ENCODE results near the gene EIF4B. TPM values are rescaled to one million over a fixed set of nuclear protein-coding genes. Genes with fewer than 3 reads are reported as not detected.
A peak's percentile ranks its signal among the peaks of the same experiment; 100 is the strongest.

Gene EIF4B
- total RNA-seq, 2 experiments from 2014 or later: 704 to 720 TPM

DNA sequence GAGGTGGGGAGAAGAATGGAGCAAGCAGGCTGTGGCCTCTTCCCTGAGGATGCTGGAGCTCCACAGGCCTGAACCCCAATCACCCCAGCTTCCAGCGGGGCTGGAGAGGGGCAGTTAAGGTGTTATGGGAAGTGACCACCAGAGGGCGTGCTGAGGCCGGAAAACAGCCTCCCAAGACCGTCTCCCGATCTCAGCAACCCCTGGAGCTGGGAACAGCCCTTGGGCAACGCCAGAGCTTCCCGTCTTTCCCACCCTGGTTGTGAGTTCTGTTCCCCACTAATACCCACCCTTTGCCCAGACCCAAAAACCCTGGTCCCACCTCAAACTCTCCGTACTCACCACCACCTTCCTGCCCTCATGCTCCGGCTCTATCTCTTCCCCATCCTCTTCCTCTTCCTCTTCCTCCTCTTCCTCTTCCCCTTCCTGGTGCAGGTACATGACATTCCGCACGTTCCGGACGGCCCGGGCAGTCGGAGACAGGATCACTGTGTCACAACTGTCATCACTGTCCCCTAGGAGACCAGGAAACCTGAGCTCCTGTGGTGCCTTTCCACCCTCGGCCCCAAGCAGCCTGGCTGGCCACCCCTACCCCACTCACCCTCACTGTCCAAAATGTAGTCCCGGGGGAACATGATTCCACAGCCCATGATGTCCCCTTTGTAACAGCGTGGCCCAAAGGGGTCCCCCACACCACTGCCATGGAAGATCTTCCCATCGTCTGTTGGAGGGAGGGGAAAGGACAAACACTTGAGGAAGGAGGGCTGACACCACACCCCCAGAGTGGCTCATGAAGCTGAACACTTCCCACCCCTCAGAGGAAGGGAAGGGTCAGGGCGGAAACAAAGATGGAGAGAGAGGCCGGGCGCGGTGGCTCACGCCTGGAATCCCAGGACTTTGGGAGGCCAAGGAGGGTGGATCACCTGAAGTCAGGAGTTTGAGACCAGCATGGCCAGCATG, 60.0 kb downstream of the EIF4B start:
- H3K4me3 Mint-ChIP-seq: no peak overlapping the region
- peaks cover 18% of the 10 kb centered on the region for H3K36me3 Mint-ChIP-seq
- H3K27me3 Mint-ChIP-seq: no peaks in the 10 kb centered on the region
- DNase-seq: peak; percentile 57
- peak overlapping the region; percentile 38 for H3K27ac Mint-ChIP-seq
- no peaks in the 10 kb centered on the region for H3K9me3 Mint-ChIP-seq
- H3K4me1 Mint-ChIP-seq: peaks cover 3% of the 10 kb centered on the region

DNA sequence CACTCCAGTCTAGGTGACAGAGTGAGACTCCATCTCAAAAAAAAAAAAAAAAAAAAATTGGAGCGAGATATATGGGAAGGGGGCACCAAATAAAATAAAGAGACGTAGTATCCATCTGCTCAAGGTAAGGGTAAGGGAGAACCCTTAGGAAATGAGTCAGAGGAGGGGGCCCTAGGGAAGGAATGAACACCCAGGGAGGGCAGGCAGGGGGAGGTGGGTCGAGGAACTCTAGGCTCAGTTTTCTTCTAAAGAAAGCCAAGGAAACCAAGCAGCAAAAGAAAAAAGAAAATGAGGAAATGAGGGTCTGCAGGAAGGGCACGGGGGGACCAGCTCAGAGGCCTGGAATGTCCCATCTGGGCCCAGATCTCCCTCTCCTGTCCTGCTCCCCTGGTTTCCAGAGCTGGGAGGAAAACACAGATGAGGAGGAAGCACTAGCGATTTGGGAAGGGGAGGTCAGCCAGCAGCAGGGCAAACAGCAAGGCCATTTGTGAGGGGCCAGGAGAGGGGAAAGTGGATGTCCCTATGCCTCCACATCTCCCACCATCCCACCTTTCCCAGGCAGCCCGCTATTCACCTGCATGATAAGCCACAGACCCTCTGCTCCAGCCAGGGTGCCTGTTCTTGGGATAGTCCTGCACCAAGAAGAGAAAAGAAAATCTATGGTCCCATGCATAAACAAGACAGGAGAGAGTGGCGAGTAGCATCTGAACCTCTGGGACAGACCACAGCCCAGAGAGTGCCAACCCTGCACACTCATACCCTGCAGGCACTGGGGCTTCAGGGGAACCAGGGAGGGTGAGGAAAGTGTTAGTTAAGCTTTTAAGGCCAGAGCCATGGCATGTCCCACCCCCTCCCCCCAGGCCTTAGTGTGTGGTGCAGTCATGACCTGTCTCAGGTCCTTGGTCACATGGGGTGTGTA, 61.1 kb downstream of the EIF4B start:
- Mint-ChIP-seq H3K27me3 (no peaks in the 10 kb centered on the region), H3K9me3 (no peaks in the 10 kb centered on the region), H3K4me3 (no peak overlapping the region), H3K36me3 (peaks cover 18% of the 10 kb centered on the region), H3K27ac (no peak overlapping the region), H3K4me1 (peaks cover 5% of the 10 kb centered on the region)
- no peak for DNase-seq

DNA sequence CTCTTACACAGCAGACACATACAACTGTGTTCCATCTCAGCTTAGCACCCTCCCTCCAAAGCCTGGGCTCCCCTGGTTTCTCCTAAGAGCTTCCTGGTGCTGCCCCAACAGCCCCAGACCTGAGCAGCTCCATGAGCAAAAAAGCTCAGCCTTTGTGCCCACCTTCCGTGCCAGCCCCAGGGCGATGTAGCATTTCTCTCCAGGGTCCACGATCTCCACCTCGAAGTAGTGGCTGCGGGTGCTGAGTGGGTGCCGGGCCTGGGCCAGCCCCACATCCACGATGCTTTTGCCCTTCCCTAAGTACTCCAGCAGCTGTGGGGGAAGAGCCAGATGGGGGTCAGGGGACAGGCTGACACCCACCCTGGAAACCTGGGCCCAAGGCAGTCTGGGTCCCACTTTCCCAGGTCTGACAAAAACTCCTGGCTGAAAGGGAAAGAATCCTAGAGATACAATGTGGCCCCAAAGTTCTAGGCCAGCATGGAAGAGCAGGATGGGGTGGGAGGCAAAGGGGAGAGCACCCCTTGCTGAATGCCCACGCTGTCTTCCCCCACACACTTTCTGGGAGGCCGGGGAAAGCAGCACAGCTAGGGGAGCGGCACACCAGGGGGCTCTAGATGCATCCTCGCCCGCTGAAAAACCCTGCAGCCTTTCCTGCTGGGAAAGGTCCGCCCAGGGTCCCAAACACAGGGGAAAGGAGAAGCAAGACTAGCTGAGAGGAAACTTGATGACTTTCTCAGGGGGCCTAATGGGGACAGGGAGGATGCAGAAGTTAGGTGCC, 61.9 kb downstream of the EIF4B start:
- DNase-seq: no peak
- H3K4me3 Mint-ChIP-seq: no peak overlapping the region
- H3K27ac Mint-ChIP-seq: peak overlapping the region; percentile 27
- peaks cover 9% of the 10 kb centered on the region for H3K4me1 Mint-ChIP-seq
- no peaks in the 10 kb centered on the region for H3K27me3 Mint-ChIP-seq
- no peaks in the 10 kb centered on the region for H3K9me3 Mint-ChIP-seq
- H3K36me3 Mint-ChIP-seq: peaks cover 22% of the 10 kb centered on the region

DNA sequence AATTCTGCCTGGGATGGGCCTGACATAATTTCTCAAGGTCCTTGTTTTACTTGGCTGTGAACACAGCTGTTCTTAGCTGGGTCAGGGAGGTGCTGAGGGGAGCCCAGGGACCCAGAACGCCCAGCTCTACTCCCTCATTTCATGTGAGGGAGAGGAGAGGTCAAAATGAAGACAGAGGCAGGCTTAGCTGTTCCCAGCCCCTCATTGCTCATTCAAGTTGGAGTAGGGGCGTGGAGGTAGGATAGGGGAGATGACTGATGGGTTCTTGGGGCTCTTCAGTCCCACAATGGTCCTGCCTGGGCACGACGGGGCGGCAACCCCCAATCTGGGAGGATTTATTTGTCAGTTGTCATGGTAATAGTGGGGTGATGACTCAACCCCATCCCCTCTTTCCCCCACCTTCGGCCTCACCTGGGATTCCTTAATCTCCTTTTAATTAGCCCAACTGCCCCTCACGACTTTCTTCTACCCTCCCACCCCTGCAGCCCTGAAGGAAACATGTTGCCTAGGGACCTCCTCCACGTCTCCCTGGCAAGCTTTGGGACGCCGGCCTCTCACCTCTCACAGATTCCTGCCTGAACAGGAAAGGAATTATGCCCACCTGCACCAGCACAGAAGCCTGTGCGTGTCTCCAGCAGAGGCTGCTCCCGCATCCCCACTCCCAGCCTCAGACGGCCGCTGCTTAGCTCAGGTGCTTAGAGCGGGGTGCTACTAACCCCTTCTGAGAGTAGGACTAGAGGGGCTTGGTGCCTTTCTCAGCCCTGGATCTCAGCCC, 62.7 kb downstream of the EIF4B start:
- Mint-ChIP-seq H3K4me1 (peaks cover 10% of the 10 kb centered on the region), H3K9me3 (no peaks in the 10 kb centered on the region), H3K36me3 (peaks cover 22% of the 10 kb centered on the region), H3K4me3 (no peak overlapping the region), H3K27me3 (no peaks in the 10 kb centered on the region), H3K27ac (peak overlapping the region; percentile 27)
- no peak for DNase-seq

DNA sequence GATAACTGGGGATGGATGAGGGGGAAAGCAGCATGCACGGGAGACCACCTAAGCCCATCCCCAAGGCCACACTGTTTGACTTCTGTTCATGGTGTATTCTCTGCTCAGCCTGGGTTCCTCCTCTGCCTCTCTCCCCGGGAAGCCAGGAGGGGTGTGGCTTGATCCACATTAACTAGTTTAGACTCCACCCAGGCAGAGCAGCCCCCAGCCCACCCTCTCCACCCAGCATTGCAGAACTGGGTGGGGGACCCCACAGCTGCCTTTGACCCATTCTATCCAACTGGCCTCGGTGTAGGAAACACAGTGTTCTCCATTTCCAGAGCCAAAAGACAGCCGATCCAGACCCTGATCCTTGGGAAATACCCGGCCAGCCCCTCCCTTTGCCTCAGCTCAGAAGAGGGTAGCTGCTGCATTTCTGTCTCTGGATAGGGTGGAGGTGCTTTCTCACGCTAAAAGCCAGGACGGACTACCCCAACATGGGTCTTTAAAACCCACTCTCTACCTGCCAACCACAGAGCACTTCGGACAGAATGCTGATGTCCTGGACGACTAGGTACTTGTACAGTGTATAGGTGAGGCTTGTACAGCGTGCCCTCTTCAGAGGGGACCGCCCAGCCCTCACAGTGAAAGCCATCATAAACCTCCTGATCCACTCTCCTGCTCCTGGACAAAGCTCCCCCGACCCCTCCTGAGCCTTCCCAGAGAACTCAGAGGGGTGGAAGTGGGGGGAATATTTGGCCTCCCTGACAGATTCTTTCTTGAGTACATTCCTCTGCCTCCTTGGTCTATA, 63.6 kb downstream of the EIF4B start:
- Mint-ChIP-seq H3K27ac (no peak overlapping the region), H3K9me3 (no peaks in the 10 kb centered on the region), H3K27me3 (no peaks in the 10 kb centered on the region), H3K4me1 (peaks cover 10% of the 10 kb centered on the region), H3K36me3 (peaks cover 22% of the 10 kb centered on the region), H3K4me3 (no peak overlapping the region)
- no peak for DNase-seq

DNA sequence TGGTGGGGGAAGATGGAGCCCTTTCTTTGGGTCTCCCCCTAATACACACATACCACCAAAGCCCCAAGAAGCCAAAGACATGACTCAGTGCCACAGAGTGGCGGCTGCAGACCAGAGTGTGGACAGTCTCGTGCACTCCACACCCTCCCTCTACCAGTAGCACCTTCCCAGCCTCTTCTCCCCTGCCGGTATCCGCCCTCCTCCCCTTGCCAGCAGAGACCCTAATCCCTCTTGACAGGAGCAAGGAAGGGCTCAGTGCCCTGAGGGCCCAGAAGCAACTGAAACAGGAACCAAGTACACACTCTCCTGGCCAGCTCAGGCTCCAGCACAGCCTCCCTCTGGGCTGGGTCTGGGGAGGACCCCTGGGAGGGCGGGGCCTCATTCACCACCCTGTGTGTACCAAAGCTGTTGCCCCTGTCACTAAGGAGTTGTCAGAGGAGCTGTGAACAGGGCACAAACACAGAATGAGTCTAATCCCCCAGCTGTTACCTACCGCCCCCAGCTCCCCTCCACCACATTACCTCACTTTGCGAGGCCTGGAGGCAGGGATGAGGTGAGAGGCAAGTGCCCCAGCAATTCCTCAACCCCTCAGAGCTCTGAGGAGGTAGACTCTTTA, 64.7 kb downstream of the EIF4B start:
- H3K4me1 Mint-ChIP-seq: peaks cover 10% of the 10 kb centered on the region
- peak overlapping the region; percentile 7 for H3K27ac Mint-ChIP-seq
- peaks cover 17% of the 10 kb centered on the region for H3K36me3 Mint-ChIP-seq
- no peak overlapping the region for H3K4me3 Mint-ChIP-seq
- H3K27me3 Mint-ChIP-seq: no peaks in the 10 kb centered on the region
- no peaks in the 10 kb centered on the region for H3K9me3 Mint-ChIP-seq
- DNase-seq: no peak

DNA sequence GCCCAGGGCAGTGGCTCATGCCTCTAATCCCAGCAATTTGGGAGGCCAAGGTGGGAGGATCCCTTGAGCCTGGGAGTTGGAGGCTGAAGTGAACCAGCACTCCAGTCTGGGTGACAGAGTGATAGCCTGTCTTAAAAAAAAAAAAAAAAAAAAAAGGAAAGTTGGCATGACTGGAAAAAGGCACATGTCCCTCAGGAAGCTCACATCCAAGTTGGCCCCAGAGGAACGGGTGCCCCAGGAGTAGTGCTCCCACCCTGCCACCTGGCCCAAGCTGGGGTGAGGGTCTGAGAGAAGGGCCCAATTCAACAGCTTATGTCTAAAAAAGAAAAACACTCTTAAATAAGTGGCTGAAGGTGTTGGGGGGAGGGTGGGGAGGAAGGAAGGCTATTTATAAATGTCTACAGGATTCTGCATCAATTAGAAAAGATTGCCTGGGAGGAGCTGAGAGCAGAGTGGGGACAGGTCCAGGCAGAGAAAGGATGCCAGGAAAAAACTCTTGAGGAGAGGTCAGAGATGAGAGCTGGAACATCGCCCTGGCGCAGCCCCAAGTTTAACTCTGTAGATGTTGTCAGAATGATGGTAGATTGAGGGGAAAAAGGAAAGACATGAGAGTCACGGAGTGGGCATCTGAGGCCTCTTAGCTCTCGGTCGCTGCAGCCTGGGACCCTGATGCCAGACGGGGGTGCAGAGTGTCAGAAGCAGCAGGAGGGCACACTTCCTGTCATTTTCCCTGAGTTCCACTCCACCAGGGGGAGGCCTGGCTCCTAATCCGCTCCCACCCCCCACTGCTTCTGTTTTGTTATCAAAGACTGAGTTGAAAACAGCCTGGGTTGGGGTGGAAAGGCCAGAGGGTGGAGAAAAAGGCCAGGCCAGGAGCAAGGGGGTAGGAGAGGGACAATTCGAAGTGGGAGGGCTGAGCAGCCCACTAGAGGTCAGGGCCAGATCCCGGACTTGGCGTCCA, 65.6 kb downstream of the EIF4B start:
- Mint-ChIP-seq H3K9me3 (no peaks in the 10 kb centered on the region), H3K36me3 (peaks cover 11% of the 10 kb centered on the region), H3K27ac (peak overlapping the region; percentile 18), H3K27me3 (no peaks in the 10 kb centered on the region), H3K4me3 (no peak overlapping the region), H3K4me1 (peaks cover 14% of the 10 kb centered on the region)
- no peak for DNase-seq

DNA sequence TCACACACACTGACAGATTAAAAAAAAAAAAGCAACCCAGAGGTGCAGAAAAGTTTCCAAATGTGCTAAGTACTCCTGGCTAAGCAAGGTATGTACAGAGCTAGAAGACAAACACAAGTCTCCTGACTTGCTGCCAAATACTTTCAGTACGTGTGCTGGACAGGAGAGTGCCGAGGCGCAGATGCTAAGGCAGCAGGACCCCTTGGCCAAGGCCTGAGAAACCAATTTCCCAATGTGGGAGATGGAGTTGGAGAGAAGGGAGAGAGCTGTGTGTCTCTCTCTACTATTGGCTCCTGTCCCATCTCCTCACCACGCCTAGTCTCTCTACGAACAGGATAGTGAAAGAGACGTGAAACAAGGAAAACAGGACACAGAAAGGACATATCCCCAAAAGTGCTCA, 67.6 kb downstream of the EIF4B start:
- Mint-ChIP-seq H3K4me1 (peaks cover 19% of the 10 kb centered on the region), H3K4me3 (no peak overlapping the region), H3K9me3 (no peaks in the 10 kb centered on the region), H3K27ac (no peak overlapping the region), H3K27me3 (no peaks in the 10 kb centered on the region), H3K36me3 (peaks cover 14% of the 10 kb centered on the region)
- no peak for DNase-seq

DNA sequence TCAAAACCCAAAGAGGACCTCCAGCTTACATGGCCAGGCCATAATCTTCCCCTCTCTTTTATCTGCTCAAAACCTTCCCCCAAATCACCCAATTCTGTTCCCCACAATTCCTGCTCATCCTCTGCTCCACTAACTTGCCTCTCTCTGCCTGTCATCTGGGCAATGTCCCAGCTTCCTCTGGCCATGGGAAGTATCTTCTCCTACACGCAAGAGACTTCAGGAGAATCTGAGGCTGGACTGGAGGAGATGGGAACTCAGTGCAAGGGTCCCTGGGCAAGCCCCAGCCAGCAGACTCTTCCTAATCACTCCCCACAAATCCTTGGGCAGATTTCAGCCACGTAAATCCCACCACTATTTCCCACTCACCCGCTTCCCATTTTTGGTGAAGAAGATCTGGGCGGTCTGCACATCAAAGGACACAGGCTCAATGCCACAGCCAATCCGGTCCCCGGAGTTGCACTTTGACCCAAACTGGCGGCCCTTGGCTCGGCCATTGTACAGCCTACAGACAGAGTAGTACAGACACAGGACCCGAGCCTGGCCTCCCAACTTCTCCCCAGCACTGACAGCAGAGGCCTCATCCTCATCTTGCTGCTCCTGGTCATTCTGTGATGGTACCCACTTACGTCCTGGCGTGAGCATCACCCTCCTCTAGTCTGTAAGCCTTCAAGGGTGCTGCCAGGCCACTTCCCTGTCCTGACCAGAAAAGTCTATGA, 68.2 kb downstream of the EIF4B start:
- Mint-ChIP-seq H3K9me3 (no peaks in the 10 kb centered on the region), H3K4me3 (no peak overlapping the region), H3K27me3 (no peaks in the 10 kb centered on the region), H3K4me1 (peaks cover 19% of the 10 kb centered on the region), H3K36me3 (peaks cover 14% of the 10 kb centered on the region), H3K27ac (no peak overlapping the region)
- no peak for DNase-seq

DNA sequence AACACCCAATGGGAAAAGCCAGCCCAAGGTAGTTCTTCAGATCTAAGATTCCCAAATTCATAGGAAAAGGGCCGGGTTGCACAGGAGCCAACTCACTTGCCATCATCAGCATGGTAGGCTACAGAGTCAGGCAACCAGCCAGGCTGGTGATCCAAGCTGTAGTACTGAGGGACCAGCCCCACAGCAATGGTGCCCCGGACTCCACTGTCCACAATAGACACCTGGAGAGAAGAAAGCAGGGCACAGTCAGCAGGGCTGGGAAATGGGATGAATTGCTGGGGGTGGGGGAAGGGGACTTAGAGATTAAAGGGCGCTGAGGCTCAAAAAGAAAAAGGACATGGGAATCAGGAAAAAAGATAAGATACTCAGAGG, 68.7 kb downstream of the EIF4B start:
- no peak overlapping the region for H3K27ac Mint-ChIP-seq
- H3K27me3 Mint-ChIP-seq: no peaks in the 10 kb centered on the region
- DNase-seq: no peak
- H3K4me3 Mint-ChIP-seq: no peak overlapping the region
- peaks cover 21% of the 10 kb centered on the region for H3K4me1 Mint-ChIP-seq
- H3K36me3 Mint-ChIP-seq: peaks cover 14% of the 10 kb centered on the region
- H3K9me3 Mint-ChIP-seq: no peaks in the 10 kb centered on the region

DNA sequence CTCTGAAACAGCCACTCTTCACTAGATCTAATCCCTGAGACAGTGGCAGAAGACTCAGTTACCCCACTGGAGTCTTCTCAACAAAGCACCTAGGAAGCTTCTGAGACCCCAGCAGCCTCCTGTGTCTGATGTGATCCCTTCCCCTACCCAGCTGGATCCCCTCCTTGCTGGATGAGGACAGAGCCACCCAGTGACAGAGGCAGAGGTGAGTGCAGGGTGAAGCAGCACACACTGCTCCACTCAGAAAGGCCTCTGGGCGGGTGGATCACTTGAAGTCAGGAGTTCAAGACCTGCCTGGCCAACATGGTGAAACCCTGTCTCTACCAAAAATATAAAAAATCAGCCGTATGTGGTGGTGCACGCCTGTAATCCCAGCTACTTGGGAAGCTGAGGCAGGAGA, 70.2 kb downstream of the EIF4B start:
- Mint-ChIP-seq H3K4me1 (peaks cover 23% of the 10 kb centered on the region), H3K27ac (no peak overlapping the region), H3K36me3 (peaks cover 8% of the 10 kb centered on the region), H3K9me3 (no peaks in the 10 kb centered on the region), H3K27me3 (no peaks in the 10 kb centered on the region), H3K4me3 (no peak overlapping the region)
- DNase-seq: no peak

DNA sequence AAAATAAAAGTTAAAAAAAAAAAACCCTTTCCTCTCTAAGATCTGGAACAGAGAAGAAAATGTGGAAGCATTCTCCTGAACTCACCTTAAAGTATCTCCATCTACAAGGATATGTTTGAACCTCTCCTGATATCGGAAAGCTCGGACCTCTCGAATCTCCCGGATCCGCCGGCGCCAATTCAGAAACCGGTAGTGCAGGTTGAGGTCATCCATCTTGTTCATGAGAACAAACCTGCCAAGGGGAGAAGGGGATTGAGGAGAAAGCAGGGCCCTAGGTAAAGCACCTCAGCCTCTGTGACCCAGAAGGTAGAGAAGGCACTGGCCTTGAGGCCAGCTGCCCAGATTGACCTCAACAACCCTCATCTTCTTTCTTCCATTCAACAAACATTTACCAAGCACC, 70.8 kb downstream of the EIF4B start:
- Mint-ChIP-seq H3K4me1 (peaks cover 21% of the 10 kb centered on the region), H3K4me3 (peak overlapping the region; percentile 12), H3K27me3 (no peaks in the 10 kb centered on the region), H3K9me3 (no peaks in the 10 kb centered on the region), H3K36me3 (peaks cover 8% of the 10 kb centered on the region), H3K27ac (no peak overlapping the region)
- DNase-seq: no peak
